ENCODE results near the gene TBCA. TPM values are rescaled to one million over a fixed set of nuclear protein-coding genes. Genes with fewer than 3 reads are reported as not detected.

TBCA gene
- total RNA-seq, 1 donor from 2014 or later = 232 TPM

- no peaks in the 10 kb centered on the region for H3K36me3 Mint-ChIP-seq (ENCODE audit: low read depth, unreplicated experiment)
- DNase-seq (ENCODE audit: low spot score) = no peak
- no peak for TF ChIP-seq CTCF (IDR thresholded peaks at IDR 0.05; ENCODE audit: unreplicated experiment)
- no peaks in the 10 kb centered on the region for H3K27me3 Mint-ChIP-seq (ENCODE audit: unreplicated experiment)
- no peaks in the 10 kb centered on the region for H3K9me3 Mint-ChIP-seq (ENCODE audit: unreplicated experiment)
- H3K4me1 Mint-ChIP-seq (ENCODE audit: unreplicated experiment) = no peaks in the 10 kb centered on the region
- H3K27ac Mint-ChIP-seq (ENCODE audit: unreplicated experiment) = no peak overlapping the region
- H3K4me3 Mint-ChIP-seq (ENCODE audit: unreplicated experiment) = no peak overlapping the region
These were observed 30.2 kb upstream of the TBCA start for GRCh38 chr5:77806213-77806843.

- Mint-ChIP-seq H3K36me3 (ENCODE audit: low read depth, unreplicated experiment) (no peaks in the 10 kb centered on the region), H3K27ac (ENCODE audit: unreplicated experiment) (peak overlapping the region; percentile 88), H3K4me3 (ENCODE audit: unreplicated experiment) (no peak overlapping the region), H3K9me3 (ENCODE audit: unreplicated experiment) (no peaks in the 10 kb centered on the region), H3K27me3 (ENCODE audit: unreplicated experiment) (peaks cover 1% of the 10 kb centered on the region), H3K4me1 (ENCODE audit: unreplicated experiment) (peaks cover 19% of the 10 kb centered on the region)
- TF ChIP-seq CTCF (IDR thresholded peaks at IDR 0.05; ENCODE audit: unreplicated experiment) = no peak
- no peak for DNase-seq (ENCODE audit: low spot score)
These were observed 22.3 kb upstream of the TBCA start for GRCh38 chr5:77798456-77798855.

GRCh38 chr5:77797136-77797535 is 21.0 kb upstream of the TBCA start:
- no peak for DNase-seq (ENCODE audit: low spot score)
- H3K27ac Mint-ChIP-seq (ENCODE audit: unreplicated experiment) = no peak overlapping the region
- peaks cover 1% of the 10 kb centered on the region for H3K27me3 Mint-ChIP-seq (ENCODE audit: unreplicated experiment)
- H3K9me3 Mint-ChIP-seq (ENCODE audit: unreplicated experiment) = no peaks in the 10 kb centered on the region
- H3K36me3 Mint-ChIP-seq (ENCODE audit: low read depth, unreplicated experiment) = no peaks in the 10 kb centered on the region
- peaks cover 19% of the 10 kb centered on the region for H3K4me1 Mint-ChIP-seq (ENCODE audit: unreplicated experiment)
- TF ChIP-seq CTCF (IDR thresholded peaks at IDR 0.05; ENCODE audit: unreplicated experiment) = no peak
- H3K4me3 Mint-ChIP-seq (ENCODE audit: unreplicated experiment) = no peak overlapping the region

- H3K36me3 Mint-ChIP-seq (ENCODE audit: low read depth, unreplicated experiment) = no peaks in the 10 kb centered on the region
- no peaks in the 10 kb centered on the region for H3K9me3 Mint-ChIP-seq (ENCODE audit: unreplicated experiment)
- H3K27me3 Mint-ChIP-seq (ENCODE audit: unreplicated experiment) = peaks cover 1% of the 10 kb centered on the region
- H3K4me1 Mint-ChIP-seq (ENCODE audit: unreplicated experiment) = peaks cover 24% of the 10 kb centered on the region
- H3K27ac Mint-ChIP-seq (ENCODE audit: unreplicated experiment) = no peak overlapping the region
- no peak for DNase-seq (ENCODE audit: low spot score)
- no peak overlapping the region for H3K4me3 Mint-ChIP-seq (ENCODE audit: unreplicated experiment)
- no peak for TF ChIP-seq CTCF (IDR thresholded peaks at IDR 0.05; ENCODE audit: unreplicated experiment)
These were observed 19.7 kb upstream of the TBCA start for GRCh38 chr5:77795846-77796245.

GRCh38 chr5:77795268-77795667 is 19.1 kb upstream of the TBCA start:
- Mint-ChIP-seq H3K4me1 (ENCODE audit: unreplicated experiment) (peaks cover 24% of the 10 kb centered on the region), H3K27ac (ENCODE audit: unreplicated experiment) (no peak overlapping the region), H3K4me3 (ENCODE audit: unreplicated experiment) (no peak overlapping the region), H3K9me3 (ENCODE audit: unreplicated experiment) (no peaks in the 10 kb centered on the region), H3K36me3 (ENCODE audit: low read depth, unreplicated experiment) (no peaks in the 10 kb centered on the region), H3K27me3 (ENCODE audit: unreplicated experiment) (peaks cover 1% of the 10 kb centered on the region)
- TF ChIP-seq CTCF (IDR thresholded peaks at IDR 0.05; ENCODE audit: unreplicated experiment) = no peak
- no peak for DNase-seq (ENCODE audit: low spot score)
